ENCODE results near the gene SLC24A4. TPM values are rescaled to one million over a fixed set of nuclear protein-coding genes. Genes with fewer than 3 reads are reported as not detected.

Gene SLC24A4
- total RNA-seq, 1 donor from 2014 or later: not detected

DNA sequence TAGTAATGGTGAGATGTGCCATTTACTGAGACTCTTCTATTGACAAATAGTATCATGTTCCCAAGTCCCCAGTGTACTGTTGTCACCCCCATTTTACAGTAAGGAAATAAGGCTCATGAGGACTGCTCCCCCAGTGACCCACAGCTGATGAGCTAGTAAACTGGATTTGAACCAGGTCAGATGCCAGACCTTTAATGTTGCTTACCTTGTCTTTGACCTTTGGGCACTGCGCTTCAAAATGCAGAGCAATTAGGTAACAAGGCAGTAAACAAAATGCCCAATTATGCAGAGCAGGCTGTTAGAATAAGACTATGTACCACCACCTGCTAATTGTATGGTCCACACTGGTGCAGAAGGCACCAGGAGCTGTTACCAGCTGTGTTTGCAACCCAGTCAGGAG, 152.1 kb downstream of the SLC24A4 start:
- TF ChIP-seq, protein P1, sequence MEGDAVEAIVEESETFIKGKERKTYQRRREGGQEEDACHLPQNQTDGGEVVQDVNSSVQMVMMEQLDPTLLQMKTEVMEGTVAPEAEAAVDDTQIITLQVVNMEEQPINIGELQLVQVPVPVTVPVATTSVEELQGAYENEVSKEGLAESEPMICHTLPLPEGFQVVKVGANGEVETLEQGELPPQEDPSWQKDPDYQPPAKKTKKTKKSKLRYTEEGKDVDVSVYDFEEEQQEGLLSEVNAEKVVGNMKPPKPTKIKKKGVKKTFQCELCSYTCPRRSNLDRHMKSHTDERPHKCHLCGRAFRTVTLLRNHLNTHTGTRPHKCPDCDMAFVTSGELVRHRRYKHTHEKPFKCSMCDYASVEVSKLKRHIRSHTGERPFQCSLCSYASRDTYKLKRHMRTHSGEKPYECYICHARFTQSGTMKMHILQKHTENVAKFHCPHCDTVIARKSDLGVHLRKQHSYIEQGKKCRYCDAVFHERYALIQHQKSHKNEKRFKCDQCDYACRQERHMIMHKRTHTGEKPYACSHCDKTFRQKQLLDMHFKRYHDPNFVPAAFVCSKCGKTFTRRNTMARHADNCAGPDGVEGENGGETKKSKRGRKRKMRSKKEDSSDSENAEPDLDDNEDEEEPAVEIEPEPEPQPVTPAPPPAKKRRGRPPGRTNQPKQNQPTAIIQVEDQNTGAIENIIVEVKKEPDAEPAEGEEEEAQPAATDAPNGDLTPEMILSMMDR (IDR thresholded peaks at IDR 0.05): no peak
- DNase-seq (ENCODE audit: extremely low spot score, unreplicated experiment): no peak
- Mint-ChIP-seq H3K27ac (ENCODE audit: unreplicated experiment) (no peak overlapping the region), H3K27me3 (ENCODE audit: unreplicated experiment) (peaks cover 7% of the 10 kb centered on the region), H3K4me1 (ENCODE audit: unreplicated experiment) (peaks cover 33% of the 10 kb centered on the region), H3K4me3 (ENCODE audit: unreplicated experiment) (no peak overlapping the region), H3K36me3 (ENCODE audit: unreplicated experiment) (no peaks in the 10 kb centered on the region), H3K9me3 (ENCODE audit: unreplicated experiment) (peaks cover 12% of the 10 kb centered on the region)

DNA sequence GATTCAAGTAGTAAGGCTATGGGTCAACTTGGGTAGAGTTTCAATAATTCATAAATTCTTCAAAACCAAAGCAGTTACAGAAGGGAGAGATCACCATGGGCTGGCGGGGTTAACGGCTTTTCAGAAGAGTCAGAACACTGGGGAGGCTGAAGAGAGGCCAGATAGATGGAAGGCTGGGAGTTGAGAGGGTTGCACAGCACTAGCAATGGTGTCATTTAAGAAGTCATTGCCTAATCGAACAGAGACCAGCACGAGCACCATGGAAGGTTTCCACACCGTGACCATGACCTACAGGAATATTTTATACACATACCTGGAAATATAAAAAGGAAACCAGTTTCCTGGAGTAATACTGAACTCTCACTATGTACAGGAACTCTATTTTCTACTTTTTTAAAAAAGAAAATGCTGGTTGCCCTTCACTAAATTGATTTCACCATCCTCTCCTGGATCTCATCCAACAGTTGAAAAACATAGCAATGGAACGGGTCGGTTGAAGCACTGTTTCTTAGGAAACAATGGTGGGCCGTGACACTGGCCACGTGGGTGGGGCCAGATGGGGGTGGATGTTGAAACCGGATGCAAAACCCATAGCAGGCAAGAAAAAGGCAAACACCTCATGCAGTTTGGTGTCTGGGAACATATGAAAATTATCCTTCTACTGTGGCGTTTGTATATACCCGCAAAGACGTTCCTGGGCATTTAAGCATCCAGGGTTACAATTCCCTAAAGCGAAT, 152.7 kb downstream of the SLC24A4 start:
- H3K36me3 Mint-ChIP-seq (ENCODE audit: unreplicated experiment): no peaks in the 10 kb centered on the region
- peaks cover 9% of the 10 kb centered on the region for H3K27me3 Mint-ChIP-seq (ENCODE audit: unreplicated experiment)
- TF ChIP-seq, protein P1 (IDR thresholded peaks at IDR 0.05): no peak
- no peak overlapping the region for H3K4me3 Mint-ChIP-seq (ENCODE audit: unreplicated experiment)
- peaks cover 28% of the 10 kb centered on the region for H3K4me1 Mint-ChIP-seq (ENCODE audit: unreplicated experiment)
- no peak overlapping the region for H3K27ac Mint-ChIP-seq (ENCODE audit: unreplicated experiment)
- peak; percentile 56 for DNase-seq (ENCODE audit: extremely low spot score, unreplicated experiment)
- peaks cover 7% of the 10 kb centered on the region for H3K9me3 Mint-ChIP-seq (ENCODE audit: unreplicated experiment)

DNA sequence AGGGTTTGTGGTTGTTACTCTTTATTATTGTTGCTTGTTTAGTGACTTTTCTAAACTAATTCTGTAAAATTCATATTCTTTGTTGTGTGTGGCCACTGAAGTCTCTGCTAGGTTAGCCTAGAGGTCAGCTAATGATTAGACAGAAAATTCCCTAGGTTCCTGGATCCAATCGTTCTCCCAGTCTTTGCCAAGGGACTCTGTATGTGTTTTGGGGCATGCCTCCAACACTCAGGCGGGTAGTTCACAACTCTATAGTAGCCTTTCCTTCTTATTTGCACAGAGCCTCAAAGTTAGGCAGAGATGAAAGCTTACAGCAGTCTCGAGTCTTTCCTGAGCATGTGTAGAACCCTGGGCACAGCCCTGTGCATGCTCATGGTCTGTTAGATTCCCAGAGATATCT, 157.9 kb downstream of the SLC24A4 start:
- peak; percentile 27 for DNase-seq (ENCODE audit: extremely low spot score, unreplicated experiment)
- Mint-ChIP-seq H3K4me3 (ENCODE audit: unreplicated experiment) (no peak overlapping the region), H3K27me3 (ENCODE audit: unreplicated experiment) (peaks cover 12% of the 10 kb centered on the region), H3K27ac (ENCODE audit: unreplicated experiment) (no peak overlapping the region), H3K9me3 (ENCODE audit: unreplicated experiment) (peaks cover 7% of the 10 kb centered on the region), H3K4me1 (ENCODE audit: unreplicated experiment) (peaks cover 11% of the 10 kb centered on the region), H3K36me3 (ENCODE audit: unreplicated experiment) (no peaks in the 10 kb centered on the region)
- TF ChIP-seq, protein P1 (IDR thresholded peaks at IDR 0.05): no peak

DNA sequence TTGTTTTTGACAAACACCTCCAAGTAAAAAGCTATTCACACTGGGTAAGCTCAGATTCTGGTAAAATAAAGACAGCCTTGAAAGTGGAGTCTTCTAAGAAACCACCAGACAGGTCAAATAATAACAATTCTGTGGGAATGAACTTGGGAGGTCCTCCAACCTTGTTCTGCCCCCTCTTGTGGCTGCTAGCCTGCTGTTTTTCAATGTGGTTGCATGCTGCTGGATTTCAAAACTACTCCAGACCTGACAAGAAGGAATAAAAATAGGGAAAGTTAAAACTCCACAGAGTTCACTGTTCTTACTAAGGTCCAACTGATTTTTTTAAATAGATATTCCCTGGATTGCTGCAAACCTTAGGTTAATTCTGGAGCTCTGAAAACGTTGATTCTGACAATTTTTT, 158.4 kb downstream of the SLC24A4 start:
- peaks cover 11% of the 10 kb centered on the region for H3K4me1 Mint-ChIP-seq (ENCODE audit: unreplicated experiment)
- H3K36me3 Mint-ChIP-seq (ENCODE audit: unreplicated experiment): no peaks in the 10 kb centered on the region
- H3K9me3 Mint-ChIP-seq (ENCODE audit: unreplicated experiment): peaks cover 7% of the 10 kb centered on the region
- H3K4me3 Mint-ChIP-seq (ENCODE audit: unreplicated experiment): no peak overlapping the region
- peaks cover 12% of the 10 kb centered on the region for H3K27me3 Mint-ChIP-seq (ENCODE audit: unreplicated experiment)
- H3K27ac Mint-ChIP-seq (ENCODE audit: unreplicated experiment): no peak overlapping the region
- DNase-seq (ENCODE audit: extremely low spot score, unreplicated experiment): peak; percentile 17
- TF ChIP-seq, protein P1 (IDR thresholded peaks at IDR 0.05): peak; percentile 44

DNA sequence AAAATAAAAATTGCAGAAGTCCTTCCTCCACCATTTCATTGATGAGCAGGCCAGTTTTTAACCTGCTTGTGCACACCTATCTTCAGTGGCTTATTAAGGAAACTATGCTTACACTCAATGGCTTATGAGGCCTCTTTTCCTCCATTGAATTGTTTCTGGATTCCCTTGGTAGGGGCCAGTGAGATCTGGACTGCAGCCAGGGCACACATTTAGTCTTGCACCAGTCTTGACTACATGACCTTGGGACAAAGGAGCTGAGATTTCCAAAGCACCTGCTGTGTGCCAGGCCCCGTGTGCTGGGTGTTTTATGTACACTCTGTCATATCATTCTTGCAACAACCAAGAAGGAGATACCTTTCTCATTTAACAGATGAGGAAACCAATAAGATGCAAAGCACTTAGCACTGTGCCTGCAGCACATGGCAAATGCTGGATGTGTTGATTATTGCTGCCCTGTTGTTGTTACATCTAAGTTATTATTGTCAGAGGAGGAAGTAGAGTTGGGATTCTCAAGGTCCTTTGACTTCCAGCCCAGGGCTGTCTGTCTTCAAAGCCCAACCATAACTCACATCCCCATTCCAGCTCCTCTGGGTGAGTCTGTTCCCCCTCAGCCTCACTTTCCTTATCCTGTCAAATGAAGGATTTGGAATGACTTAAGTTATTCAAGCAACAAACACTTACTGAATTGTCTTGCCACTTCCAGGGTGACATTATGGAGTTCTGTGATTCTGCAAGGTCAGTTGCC, 159.0 kb downstream of the SLC24A4 start:
- DNase-seq (ENCODE audit: extremely low spot score, unreplicated experiment): peak; percentile 25
- H3K27me3 Mint-ChIP-seq (ENCODE audit: unreplicated experiment): peaks cover 12% of the 10 kb centered on the region
- TF ChIP-seq, protein P1 (IDR thresholded peaks at IDR 0.05): no peak
- peaks cover 13% of the 10 kb centered on the region for H3K4me1 Mint-ChIP-seq (ENCODE audit: unreplicated experiment)
- peaks cover 7% of the 10 kb centered on the region for H3K9me3 Mint-ChIP-seq (ENCODE audit: unreplicated experiment)
- H3K36me3 Mint-ChIP-seq (ENCODE audit: unreplicated experiment): no peaks in the 10 kb centered on the region
- H3K4me3 Mint-ChIP-seq (ENCODE audit: unreplicated experiment): no peak overlapping the region
- no peak overlapping the region for H3K27ac Mint-ChIP-seq (ENCODE audit: unreplicated experiment)
